Thyroid gland (tissue), 4 donors: Measurements from ENCODE around the gene FLRT2.

Experiments used
- POLR2A ChIP-seq, 2 donors: fragments of 450-650 bp; IDR thresholded peaks; one replicate each; pipeline ENCODE4 v1.6.1; 2017; ENCODE audit warnings: antibody characterized with exemption in 2 of 2, mild to moderate bottlenecking in 2 of 2, moderate library complexity in 1 of 2
- TF ChIP-seq, protein P1 (sequence below), 6 experiments: fragments of 200-600 bp in 3 of 6; fragments of 450-650 bp in 3 of 6; sonication (generic) in 3 of 6; IDR thresholded peaks; one replicate each; pipeline ENCODE4 v1.5.1; 2016 to 2019; ENCODE audit warnings: antibody characterized with exemption in 6 of 6, mild to moderate bottlenecking in 2 of 6, inconsistent platforms in 1 of 6, moderate library complexity in 1 of 6

- TF ChIP-seq, protein P1, sequence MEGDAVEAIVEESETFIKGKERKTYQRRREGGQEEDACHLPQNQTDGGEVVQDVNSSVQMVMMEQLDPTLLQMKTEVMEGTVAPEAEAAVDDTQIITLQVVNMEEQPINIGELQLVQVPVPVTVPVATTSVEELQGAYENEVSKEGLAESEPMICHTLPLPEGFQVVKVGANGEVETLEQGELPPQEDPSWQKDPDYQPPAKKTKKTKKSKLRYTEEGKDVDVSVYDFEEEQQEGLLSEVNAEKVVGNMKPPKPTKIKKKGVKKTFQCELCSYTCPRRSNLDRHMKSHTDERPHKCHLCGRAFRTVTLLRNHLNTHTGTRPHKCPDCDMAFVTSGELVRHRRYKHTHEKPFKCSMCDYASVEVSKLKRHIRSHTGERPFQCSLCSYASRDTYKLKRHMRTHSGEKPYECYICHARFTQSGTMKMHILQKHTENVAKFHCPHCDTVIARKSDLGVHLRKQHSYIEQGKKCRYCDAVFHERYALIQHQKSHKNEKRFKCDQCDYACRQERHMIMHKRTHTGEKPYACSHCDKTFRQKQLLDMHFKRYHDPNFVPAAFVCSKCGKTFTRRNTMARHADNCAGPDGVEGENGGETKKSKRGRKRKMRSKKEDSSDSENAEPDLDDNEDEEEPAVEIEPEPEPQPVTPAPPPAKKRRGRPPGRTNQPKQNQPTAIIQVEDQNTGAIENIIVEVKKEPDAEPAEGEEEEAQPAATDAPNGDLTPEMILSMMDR (IDR thresholded peaks at IDR 0.05), result no peak
- no peak for TF ChIP-seq POLR2A (IDR thresholded peaks at IDR 0.05)
Observed at GRCh38 chr14:85604021-85604420, 74.1 kb downstream of the FLRT2 start.
